K562 (cell line): Measurements from ENCODE around the gene COL9A2. TPM values are rescaled to one million over a fixed set of nuclear protein-coding genes. Genes with fewer than 3 reads are reported as not detected.

Experiments used
- ATAC-seq: fragments of 200-7000 bp; cut with Tn5 transposase; 3 replicates; pipeline ENCODE4 v1.9.1; 2020; ENCODE audit warnings: moderate library complexity
- BruUV-seq: library from RNA; stranded (reverse); fragments of 400-500 nt; replicated peaks from 2 replicates; lab custom pipeline; 2021; lab: Mats Ljungman, UMichigan
- CTCF ChIA-PET: fragments of 300-600 bp; formaldehyde crosslinking; extraction: SDS; loops from one replicate; lab custom pipeline; 2021; ENCODE audit warnings: low intra/inter-chr PET ratio; lab: Yijun Ruan, JAX
- POLR2A ChIA-PET: fragments of 300-600, 350-650 bp; sonication (Branson Sonifier 250); formaldehyde crosslinking; extraction: SDS; loops from one replicate; lab custom pipeline; 2021; ENCODE audit warnings: antibody characterized with exemption, inconsistent platforms; lab: Yijun Ruan, JAX
- DNase-seq, 4 experiments: peaks; one replicate each; pipeline versions ENCODE4 v3.0.0 to v3.0.0-alpha.2; 2011 to 2018; ENCODE audit warnings: low spot score in 3 of 4, mixed read lengths in 3 of 4; ENCODE audit errors: extremely low read depth in 1 of 4
- FAIRE-seq: peaks from 2 replicates; lab custom pipeline; 2011; peaks lifted over from hg19 to GRCh38; lab: Jason Lieb, UNC
- H2AFZ ChIP-seq: 2 replicates; pipeline ENCODE4 v1.6.0; 2011; ENCODE audit warnings: low read depth, low read length, control low read depth, inconsistent platforms
- H3K27ac ChIP-seq: fragments of 200-600 bp; 3 replicates; pipeline ENCODE4 v1.8.0; 2011; ENCODE audit warnings: low read depth, mild to moderate bottlenecking, control low read depth, inconsistent platforms, low read length, moderate library complexity, mixed read lengths; ENCODE audit errors: extremely low read depth
- H3K27me3 ChIP-seq, 2 experiments: fragments of 300-600 bp in 1 of 2; 2 replicates in 1 of 2; 3 replicates in 1 of 2; pipeline versions ENCODE4 v1.6.0 to v1.8.0; 2011; ENCODE audit warnings: inconsistent platforms in 2 of 2, low read length in 2 of 2, mild to moderate bottlenecking in 1 of 2, mixed read lengths in 1 of 2, moderate library complexity in 1 of 2; ENCODE audit not compliant: control insufficient read depth in 2 of 2, insufficient read depth in 2 of 2
- H3K36me3 ChIP-seq: fragments of 300-600 bp; 3 replicates; pipeline ENCODE4 v1.8.0; 2011; ENCODE audit warnings: mild to moderate bottlenecking, low read length, inconsistent platforms; ENCODE audit not compliant: control insufficient read depth, insufficient read depth
- H3K4me1 ChIP-seq, 2 experiments: fragments of 200-600 bp in 1 of 2; replicated peaks in 1 of 2; 2 replicates in 1 of 2; 3 replicates in 1 of 2; pipeline versions ENCODE4 v1.5.1 to v1.8.0; 2011; ENCODE audit warnings: inconsistent platforms in 2 of 2, low read length in 2 of 2, mild to moderate bottlenecking in 1 of 2, mixed read lengths in 1 of 2, moderate library complexity in 1 of 2; ENCODE audit not compliant: control insufficient read depth in 2 of 2, insufficient read depth in 2 of 2
- H3K4me2 ChIP-seq: 2 replicates; pipeline ENCODE4 v1.6.1; 2011; ENCODE audit warnings: low read length, control low read depth, inconsistent platforms, mixed read lengths; ENCODE audit not compliant: insufficient read depth
- H3K4me3 ChIP-seq: fragments of 200-600 bp; sonication (generic), shearing (Covaris generic); 2 replicates; pipeline ENCODE4 v1.5.1; 2016; ENCODE audit warnings: control low read depth, inconsistent platforms
- H3K79me2 ChIP-seq: fragments of 200-600 bp; 3 replicates; pipeline ENCODE4 v1.8.0; 2011; ENCODE audit warnings: low read length, inconsistent platforms; ENCODE audit not compliant: control insufficient read depth, insufficient read depth
- H3K9ac ChIP-seq, 2 experiments: 2 replicates each; pipeline versions ENCODE4 v1.6.0 to v1.6.1; 2011; ENCODE audit warnings: low read depth in 2 of 2, low read length in 2 of 2, control low read depth in 1 of 2, inconsistent platforms in 1 of 2, mild to moderate bottlenecking in 1 of 2, mixed read lengths in 1 of 2; ENCODE audit not compliant: insufficient read depth in 1 of 2
- H3K9me1 ChIP-seq: one replicate; pipeline ENCODE4 v1.6.0; 2011; ENCODE audit warnings: inconsistent platforms, mild to moderate bottlenecking, low read length, moderate library complexity; ENCODE audit not compliant: control insufficient read depth, insufficient read depth
- H3K9me3 ChIP-seq: replicated peaks from 2 replicates; pipeline ENCODE4 v1.5.1; 2011; ENCODE audit warnings: low read depth, low read length, inconsistent platforms; ENCODE audit not compliant: control insufficient read depth, insufficient read depth
- H4K20me1 ChIP-seq: replicated peaks from 2 replicates; pipeline ENCODE4 v1.6.1; 2011; ENCODE audit warnings: low read length, inconsistent platforms, mixed read lengths; ENCODE audit not compliant: control insufficient read depth, insufficient read depth
- NFE2 ChIP-seq: IDR thresholded peaks from 2 replicates; pipeline ENCODE4 v1.6.1; 2014; ENCODE audit warnings: antibody characterized with exemption, low read depth
- NFXL1 ChIP-seq: fragments of 450-650 bp; formaldehyde crosslinking; IDR thresholded peaks from 2 replicates; pipeline ENCODE4 v1.4.0; 2021; ENCODE audit warnings: mild to moderate bottlenecking
- PBX2 ChIP-seq, 2 experiments: IDR thresholded peaks in 1 of 2; conservative IDR thresholded peaks in 1 of 2; 2 replicates each; pipeline ENCODE4 v1.6.1; 2016; ENCODE audit warnings: low read depth in 2 of 2, mild to moderate bottlenecking in 1 of 2, missing compliant biosample characterization in 1 of 2, missing genetic modification characterization in 1 of 2, moderate library complexity in 1 of 2
- PCBP2 ChIP-seq: fragments of 200-400 bp; formaldehyde crosslinking; IDR thresholded peaks from 2 replicates; pipeline ENCODE4 v1.6.1; 2018; ENCODE audit warnings: low read length, low read depth, mild to moderate bottlenecking, moderate library complexity; ENCODE audit not compliant: poor library complexity, severe bottlenecking
- PREB ChIP-seq: sonication (generic); formaldehyde crosslinking; IDR thresholded peaks from 2 replicates; pipeline ENCODE4 v1.8.1; 2023; ENCODE audit warnings: mild to moderate bottlenecking, missing genetic modification reagents
- SAFB ChIP-seq: fragments of 200-400 bp; formaldehyde crosslinking; IDR thresholded peaks from 2 replicates; pipeline ENCODE4 v1.6.1; 2017; ENCODE audit warnings: low read depth, low read length, borderline replicate concordance
- ZBTB5 ChIP-seq: fragments of 450-650 bp; IDR thresholded peaks from 2 replicates; pipeline ENCODE4 v1.6.1; 2017; ENCODE audit warnings: antibody characterized with exemption
- ZNF263 ChIP-seq: sonication (generic); formaldehyde crosslinking; IDR thresholded peaks from 2 replicates; pipeline ENCODE4 v1.8.0; 2022; ENCODE audit warnings: mild to moderate bottlenecking, missing genetic modification reagents, borderline replicate concordance
- ZNF384 ChIP-seq: IDR thresholded peaks from 2 replicates; pipeline ENCODE4 v1.6.1; 2012; ENCODE audit warnings: low read depth, low read length, improper control_type of control experiment
- WGBS: fragments of 100-300 bp; shearing (Covaris generic); methylation state at CpG from one replicate; pipeline ENCODE4 v1.1.6; 2016; ENCODE audit warnings: low coverage, mixed read lengths; ENCODE audit not compliant: insufficient coverage; ENCODE audit errors: missing lambda C conversion rate; 5-methylcytosine and 5-hydroxymethylcytosine counted together
- in situ Hi-C: fragments of 300-500 bp; cut with MboI; formaldehyde crosslinking; loops from 4 replicates; pipeline ENCODE4 v1.15.0; 2018; ENCODE audit warnings: inconsistent platforms, mixed read lengths
- intact Hi-C: fragments of 100-400 bp; cut with micrococcal nuclease; formaldehyde crosslinking; loops from 2 replicates; pipeline ENCODE4 v1.14.2; 2022
- polyA plus RNA-seq, 8 experiments: library from polyadenylated mRNA; depleted of rRNA in 4 of 8; stranded (reverse) in 5 of 8; unstranded in 3 of 8; fragments of >200 nt; fragmentation: Nextera tagmentation in 2 of 8; fragmentation: Illumina TruSeq in 1 of 8; extraction: Ambion mirVana in 2 of 8; extraction: Trizol in 1 of 8; gene quantifications; 2 replicates each; pipeline versions ENCODE4 v1.2.1 to v1.2.3, GENCODE V29; 2011 to 2014; ENCODE audit warnings: inconsistent platforms in 1 of 8, missing spikeins in 1 of 8
- total RNA-seq, 7 experiments: library from RNA; depleted of rRNA in 6 of 7; stranded (reverse); fragments of >200 nt in 6 of 7; fragmentation: Illumina TruSeq in 2 of 7; extraction: Trizol in 2 of 7; gene quantifications; 2 replicates each; pipeline versions ENCODE4 v1.2.1 to v1.2.3, GENCODE V29; 2011 to 2021; ENCODE audit warnings: low replicate concordance in 1 of 7
- TF ChIP-seq, protein P1 (sequence below): fragments of 450-650 bp; formaldehyde crosslinking; IDR thresholded peaks from 2 replicates; pipeline ENCODE4 v1.4.0; 2020; ENCODE audit warnings: mild to moderate bottlenecking
- TF ChIP-seq, protein P2 (sequence below): fragments of 250-450 bp; sonication (Bioruptor Pico); IDR thresholded peaks from 2 replicates; pipeline ENCODE4 v1.9.0; 2021; ENCODE audit warnings: mild to moderate bottlenecking

COL9A2 gene
- total and polyA plus RNA-seq, 9 of the 15 experiments (the other 6 are each of a cell fraction or from before 2014, with no cell fraction given) = 0.03 to 2.2 (median 0.31) TPM

- Histone ChIP-seq H3K4me2 (no peak overlapping the region), H3K9me1 (no peaks in the 10 kb centered on the region), H3K4me1 (peaks cover 0 to 17% of the 10 kb centered on the region in 2 experiments; a peak in 2 of 5 replicates), H4K20me1 (no peaks in the 10 kb centered on the region), H2AFZ (no peak overlapping the region), H3K9me3 (no peaks in the 10 kb centered on the region), H3K4me3 (no peak overlapping the region), H3K9ac (peak overlapping the region in 1 of 2 experiments; percentile 54; a peak in 1 of 4 replicates), H3K27ac (no peak overlapping the region), H3K79me2 (no peaks in the 10 kb centered on the region), H3K27me3 (peaks cover 0 to 15% of the 10 kb centered on the region in 2 experiments; a peak in 1 of 5 replicates), H3K36me3 (peaks cover under 1% of the 10 kb centered on the region; the same call in 1 of the 3 replicates)
- in situ Hi-C loops = loop anchor here (10.0 kb wide), 1 partner anchor 145 kb away; no protein-coding TSS in a partner anchor
- FAIRE-seq = no peak
- no peak for DNase-seq
- intact Hi-C loops = no loop called here
- BruUV-seq = no TSS peak
- CTCF ChIA-PET = no interaction called here
- POLR2A ChIA-PET = interaction anchor here (0.5 to 1.1 kb wide), 5 partner anchors 20 to 829 kb away, joined by 3 read pairs; no protein-coding TSS in a partner anchor
- peak; percentile 20; the same call in 2 of the 3 replicates for ATAC-seq
- 2% methylated on average over 8 of the region's 8 CpGs for WGBS
- TF ChIP-seq, protein P1, sequence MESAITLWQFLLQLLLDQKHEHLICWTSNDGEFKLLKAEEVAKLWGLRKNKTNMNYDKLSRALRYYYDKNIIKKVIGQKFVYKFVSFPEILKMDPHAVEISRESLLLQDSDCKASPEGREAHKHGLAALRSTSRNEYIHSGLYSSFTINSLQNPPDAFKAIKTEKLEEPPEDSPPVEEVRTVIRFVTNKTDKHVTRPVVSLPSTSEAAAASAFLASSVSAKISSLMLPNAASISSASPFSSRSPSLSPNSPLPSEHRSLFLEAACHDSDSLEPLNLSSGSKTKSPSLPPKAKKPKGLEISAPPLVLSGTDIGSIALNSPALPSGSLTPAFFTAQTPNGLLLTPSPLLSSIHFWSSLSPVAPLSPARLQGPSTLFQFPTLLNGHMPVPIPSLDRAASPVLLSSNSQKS (CRISPR knock-in tag) = no peak
- peak; percentile 17; the same call in 1 of the 2 replicates for TF ChIP-seq NFE2
- TF ChIP-seq ZNF263 (CRISPR knock-in tag) = peak; percentile 94
- no peak for TF ChIP-seq ZNF384
- no peak for TF ChIP-seq PBX2 (CRISPR knock-in tag; IDR thresholded peaks at IDR 0.05; ENCODE audit: low read depth)
- TF ChIP-seq PBX2 (tag; conservative IDR thresholded peaks at IDR 0.05; ENCODE audit: low read depth) = 0 out of 2 replicates have a peak, but pooled peaks have one; percentile 22
- no peak for TF ChIP-seq NFXL1 (CRISPR knock-in tag)
- no peak for TF ChIP-seq ZBTB5
- TF ChIP-seq SAFB = no peak
- TF ChIP-seq, protein P2, sequence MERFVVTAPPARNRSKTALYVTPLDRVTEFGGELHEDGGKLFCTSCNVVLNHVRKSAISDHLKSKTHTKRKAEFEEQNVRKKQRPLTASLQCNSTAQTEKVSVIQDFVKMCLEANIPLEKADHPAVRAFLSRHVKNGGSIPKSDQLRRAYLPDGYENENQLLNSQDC (CRISPR knock-in tag) = no peak
- no peak for TF ChIP-seq PREB (CRISPR knock-in tag)
- no peak for TF ChIP-seq PCBP2
These were observed 17.5 kb downstream of the COL9A2 start for GRCh38 chr1:40299366-40300248.
